HL-60 (cell line): Measurements from ENCODE around the gene TBX5.

Experiments
- DNase-seq, 2 experiments: peaks; one replicate each; pipeline ENCODE4 v3.0.0-alpha.2; 2010 to 2020; ENCODE audit warnings: low read depth in 1 of 2, low spot score in 1 of 2
- H3K27ac ChIP-seq: fragments of 250-450 bp; sonication (Bioruptor Pico); replicated peaks from 2 replicates; pipeline ENCODE4 v1.5.1; 2020; ENCODE audit warnings: mild to moderate bottlenecking, moderate library complexity
- H3K27me3 ChIP-seq: fragments of 250-450 bp; sonication (Bioruptor Pico); 2 replicates; pipeline ENCODE4 v1.5.1; 2021; ENCODE audit warnings: mild to moderate bottlenecking, moderate library complexity; ENCODE audit not compliant: insufficient read depth, poor library complexity, severe bottlenecking
- H3K4me3 ChIP-seq: replicated peaks from 2 replicates; pipeline ENCODE4 v1.5.1; 2011; ENCODE audit warnings: mild to moderate bottlenecking, control low read depth, low read length; ENCODE audit not compliant: insufficient read depth
- GABPA ChIP-seq: IDR thresholded peaks from 2 replicates; pipeline ENCODE4 v1.6.1; 2012; ENCODE audit warnings: low read depth
- POLR2AphosphoS5 ChIP-seq: IDR thresholded peaks from 2 replicates; pipeline ENCODE4 v1.6.1; 2012; ENCODE audit warnings: low read depth
- SPI1 ChIP-seq: IDR thresholded peaks from 2 replicates; pipeline ENCODE4 v1.6.1; 2012; ENCODE audit warnings: low read depth, mild to moderate bottlenecking, borderline replicate concordance
- TF ChIP-seq, protein P1 (sequence below): IDR thresholded peaks from one replicate; pipeline ENCODE4 v1.5.1; 2011; ENCODE audit warnings: low read length, control low read depth, inconsistent platforms; ENCODE audit not compliant: insufficient read depth
- TF ChIP-seq, protein P2 (sequence below): IDR thresholded peaks from 2 replicates; pipeline ENCODE4 v1.6.1; 2012; ENCODE audit warnings: low read depth; ENCODE audit not compliant: insufficient replicate concordance

The TBX5 gene

GRCh38 chr12:114409852-114410600, 4.1 kb upstream of the TBX5 start:
- no peak for DNase-seq
- Histone ChIP-seq H3K27me3 (peaks cover 89% of the 10 kb centered on the region), H3K27ac (no peak overlapping the region), H3K4me3 (no peak overlapping the region)
- TF ChIP-seq, protein P1, sequence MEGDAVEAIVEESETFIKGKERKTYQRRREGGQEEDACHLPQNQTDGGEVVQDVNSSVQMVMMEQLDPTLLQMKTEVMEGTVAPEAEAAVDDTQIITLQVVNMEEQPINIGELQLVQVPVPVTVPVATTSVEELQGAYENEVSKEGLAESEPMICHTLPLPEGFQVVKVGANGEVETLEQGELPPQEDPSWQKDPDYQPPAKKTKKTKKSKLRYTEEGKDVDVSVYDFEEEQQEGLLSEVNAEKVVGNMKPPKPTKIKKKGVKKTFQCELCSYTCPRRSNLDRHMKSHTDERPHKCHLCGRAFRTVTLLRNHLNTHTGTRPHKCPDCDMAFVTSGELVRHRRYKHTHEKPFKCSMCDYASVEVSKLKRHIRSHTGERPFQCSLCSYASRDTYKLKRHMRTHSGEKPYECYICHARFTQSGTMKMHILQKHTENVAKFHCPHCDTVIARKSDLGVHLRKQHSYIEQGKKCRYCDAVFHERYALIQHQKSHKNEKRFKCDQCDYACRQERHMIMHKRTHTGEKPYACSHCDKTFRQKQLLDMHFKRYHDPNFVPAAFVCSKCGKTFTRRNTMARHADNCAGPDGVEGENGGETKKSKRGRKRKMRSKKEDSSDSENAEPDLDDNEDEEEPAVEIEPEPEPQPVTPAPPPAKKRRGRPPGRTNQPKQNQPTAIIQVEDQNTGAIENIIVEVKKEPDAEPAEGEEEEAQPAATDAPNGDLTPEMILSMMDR, result no peak
- TF ChIP-seq GABPA, result no peak

DNA sequence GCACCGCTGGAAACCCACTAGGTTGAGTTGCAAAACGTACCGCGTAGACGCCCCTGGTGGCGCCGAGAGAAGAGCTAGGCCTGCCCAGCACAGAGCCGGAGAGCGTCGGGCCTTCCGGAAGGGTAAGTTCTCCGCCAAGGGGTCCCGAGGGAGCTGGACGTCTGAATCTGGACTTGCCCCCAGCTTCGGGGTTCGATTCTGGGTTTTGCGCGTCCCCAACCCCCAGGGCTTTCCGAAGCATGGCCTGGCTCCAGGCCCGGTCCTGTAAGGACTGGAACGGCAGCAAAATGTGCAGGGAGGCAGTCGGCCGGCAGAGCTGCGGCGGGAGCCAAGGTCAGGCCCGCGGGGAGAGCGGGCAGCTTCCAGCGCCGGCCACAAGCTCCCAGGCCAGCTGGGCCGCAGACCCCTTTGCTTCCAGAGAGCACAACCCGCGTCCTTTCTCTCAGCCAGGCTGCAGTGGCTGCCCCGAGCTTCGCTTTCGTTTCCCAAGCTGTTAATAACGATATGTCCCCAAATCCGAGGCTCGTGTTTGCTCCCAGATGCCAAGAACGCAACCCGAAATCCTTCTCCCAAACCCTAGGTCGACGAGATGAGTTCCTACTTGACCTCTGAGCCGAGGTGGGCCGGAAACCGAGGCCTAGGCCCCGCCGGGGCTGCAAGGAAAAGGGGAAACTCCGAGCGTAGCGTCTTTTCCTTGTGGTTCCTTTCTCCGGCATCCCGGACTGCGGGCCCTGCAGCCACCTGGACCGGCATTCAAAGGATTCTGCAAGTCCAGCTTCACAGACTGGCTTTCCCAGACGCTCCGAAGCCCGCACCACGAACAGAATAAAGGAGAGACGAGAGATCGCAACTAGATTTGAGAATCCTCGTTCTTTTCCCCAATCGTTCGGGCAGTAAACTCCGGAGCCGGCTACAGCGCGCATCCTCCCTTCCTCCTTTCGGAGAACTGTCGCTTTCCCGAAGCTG, 3.2 kb upstream of the TBX5 start:
- H3K27me3 ChIP-seq, result peaks cover 89% of the 10 kb centered on the region
- TF ChIP-seq, protein P1, result no peak
- no peak for DNase-seq
- H3K4me3 ChIP-seq, result no peak overlapping the region
- no peak overlapping the region for H3K27ac ChIP-seq

DNA sequence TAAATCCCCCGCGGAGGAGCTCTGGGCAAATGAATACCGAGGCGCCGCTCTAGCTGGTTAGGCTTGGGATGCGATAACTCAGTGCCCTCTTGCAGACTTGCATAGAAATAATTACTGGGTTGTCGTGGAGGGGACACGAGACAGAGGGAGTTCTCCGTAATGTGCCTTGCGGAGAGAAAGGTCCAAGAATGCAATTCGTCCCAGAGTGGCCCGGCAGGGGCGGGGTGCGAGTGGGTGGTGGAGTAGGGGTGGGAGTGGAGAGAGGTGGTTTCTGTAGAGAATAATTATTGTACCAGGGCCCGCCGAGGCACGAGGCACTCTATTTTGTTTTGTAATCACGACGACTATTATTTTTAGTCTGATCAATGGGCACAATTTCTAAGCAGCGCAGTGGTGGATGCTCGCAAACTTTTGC, 2.5 kb upstream of the TBX5 start:
- H3K27me3 ChIP-seq, result peaks cover 92% of the 10 kb centered on the region
- no peak overlapping the region for H3K27ac ChIP-seq
- no peak for DNase-seq
- no peak overlapping the region for H3K4me3 ChIP-seq
- TF ChIP-seq, protein P1, result no peak
- TF ChIP-seq, protein P2, sequence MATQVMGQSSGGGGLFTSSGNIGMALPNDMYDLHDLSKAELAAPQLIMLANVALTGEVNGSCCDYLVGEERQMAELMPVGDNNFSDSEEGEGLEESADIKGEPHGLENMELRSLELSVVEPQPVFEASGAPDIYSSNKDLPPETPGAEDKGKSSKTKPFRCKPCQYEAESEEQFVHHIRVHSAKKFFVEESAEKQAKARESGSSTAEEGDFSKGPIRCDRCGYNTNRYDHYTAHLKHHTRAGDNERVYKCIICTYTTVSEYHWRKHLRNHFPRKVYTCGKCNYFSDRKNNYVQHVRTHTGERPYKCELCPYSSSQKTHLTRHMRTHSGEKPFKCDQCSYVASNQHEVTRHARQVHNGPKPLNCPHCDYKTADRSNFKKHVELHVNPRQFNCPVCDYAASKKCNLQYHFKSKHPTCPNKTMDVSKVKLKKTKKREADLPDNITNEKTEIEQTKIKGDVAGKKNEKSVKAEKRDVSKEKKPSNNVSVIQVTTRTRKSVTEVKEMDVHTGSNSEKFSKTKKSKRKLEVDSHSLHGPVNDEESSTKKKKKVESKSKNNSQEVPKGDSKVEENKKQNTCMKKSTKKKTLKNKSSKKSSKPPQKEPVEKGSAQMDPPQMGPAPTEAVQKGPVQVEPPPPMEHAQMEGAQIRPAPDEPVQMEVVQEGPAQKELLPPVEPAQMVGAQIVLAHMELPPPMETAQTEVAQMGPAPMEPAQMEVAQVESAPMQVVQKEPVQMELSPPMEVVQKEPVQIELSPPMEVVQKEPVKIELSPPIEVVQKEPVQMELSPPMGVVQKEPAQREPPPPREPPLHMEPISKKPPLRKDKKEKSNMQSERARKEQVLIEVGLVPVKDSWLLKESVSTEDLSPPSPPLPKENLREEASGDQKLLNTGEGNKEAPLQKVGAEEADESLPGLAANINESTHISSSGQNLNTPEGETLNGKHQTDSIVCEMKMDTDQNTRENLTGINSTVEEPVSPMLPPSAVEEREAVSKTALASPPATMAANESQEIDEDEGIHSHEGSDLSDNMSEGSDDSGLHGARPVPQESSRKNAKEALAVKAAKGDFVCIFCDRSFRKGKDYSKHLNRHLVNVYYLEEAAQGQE, result no peak
- TF ChIP-seq SPI1 (no peak), GABPA (no peak), POLR2AphosphoS5 (no peak)

- no peak overlapping the region for H3K4me3 ChIP-seq
- H3K27ac ChIP-seq, result no peak overlapping the region
- TF ChIP-seq GABPA (no peak), POLR2AphosphoS5 (no peak), SPI1 (no peak)
- TF ChIP-seq, protein P2, result no peak
- TF ChIP-seq, protein P1, result no peak
- peaks cover 93% of the 10 kb centered on the region for H3K27me3 ChIP-seq
- no peak for DNase-seq
These were observed 2.0 kb upstream of the TBX5 start for GRCh38 chr12:114407842-114408411.
